Activated CD4-positive, alpha-beta T cell treated with anti-CD3 and anti-CD28 coated beads, Interleukin-2, amount 50 U/mL, for 16 hours (primary cell): Measurements from ENCODE around the gene STOML3.
A peak's percentile ranks its signal among the peaks of the same experiment; 100 is the strongest.

Experiments
- DNase-seq: peaks from one replicate; pipeline ENCODE4 v3.0.0-alpha.2; 2020

The STOML3 gene

GRCh38 chr13:38980750-38981078 is 9.9 kb downstream of the STOML3 start:
- DNase-seq: no peak

GRCh38 chr13:38979891-38980749 is 10.5 kb downstream of the STOML3 start:
- DNase-seq: no peak

GRCh38 chr13:38970380-38971051 is 20.1 kb downstream of the STOML3 start:
- no peak for DNase-seq

DNA sequence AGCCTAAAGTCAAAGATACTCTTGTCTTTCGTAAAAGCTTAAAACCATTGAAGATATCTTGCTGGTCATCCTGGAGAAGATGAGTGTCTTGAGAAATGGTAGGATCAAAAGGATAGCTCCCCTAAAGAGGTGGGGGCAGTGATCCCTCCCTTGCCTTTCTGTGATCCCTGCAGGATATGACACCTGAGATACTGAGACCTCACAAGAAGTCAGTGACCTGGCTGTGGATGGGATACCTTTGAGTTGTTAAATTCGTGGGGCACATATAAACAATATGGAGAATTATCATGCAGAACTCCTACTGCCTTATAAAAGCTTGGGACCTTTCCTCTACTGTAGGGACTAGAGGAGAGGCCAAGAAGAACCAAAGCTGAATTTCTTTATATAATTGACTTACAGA is 21.4 kb downstream of the STOML3 start:
- DNase-seq: no peak

GRCh38 chr13:38967446-38967845 is 23.2 kb downstream of the STOML3 start:
- DNase-seq: no peak

DNA sequence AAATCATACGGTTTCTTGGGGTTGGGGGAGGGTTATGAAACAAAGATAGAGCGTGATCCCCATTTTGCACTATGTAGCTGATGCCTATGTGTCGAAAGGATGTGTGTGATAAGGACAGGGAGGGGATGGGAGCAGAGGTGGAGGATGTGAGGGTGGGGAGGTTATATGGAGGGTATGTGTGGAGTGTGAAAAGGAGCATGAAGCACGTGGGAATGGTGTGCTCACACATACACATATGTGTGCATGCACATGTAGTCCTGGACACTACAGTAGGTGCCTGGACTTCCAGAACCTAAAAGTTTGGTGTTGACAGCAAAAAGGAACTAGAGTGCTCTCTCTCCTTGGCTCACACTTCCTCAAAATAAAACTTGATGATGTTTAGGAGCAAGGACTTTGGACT is 25.4 kb downstream of the STOML3 start:
- no peak for DNase-seq

DNA sequence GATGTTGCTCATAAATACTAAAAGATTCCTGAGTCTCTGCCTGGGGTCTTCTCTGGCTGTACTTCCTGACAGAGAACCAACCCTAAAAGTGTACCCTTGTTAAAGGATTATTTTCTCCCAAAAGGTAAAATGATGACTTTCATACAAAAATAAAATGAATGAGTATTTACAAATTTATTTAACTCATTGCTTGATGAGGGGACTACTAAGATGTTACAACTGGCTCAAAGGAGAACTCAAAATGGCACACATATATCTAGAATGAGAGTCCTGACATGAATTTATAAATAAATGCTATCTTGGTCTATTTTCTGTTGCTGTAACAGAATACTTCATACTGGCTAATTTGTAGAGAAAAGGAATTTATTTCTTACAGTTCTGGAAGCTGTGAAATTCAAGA is 30.5 kb downstream of the STOML3 start:
- DNase-seq: no peak

DNA sequence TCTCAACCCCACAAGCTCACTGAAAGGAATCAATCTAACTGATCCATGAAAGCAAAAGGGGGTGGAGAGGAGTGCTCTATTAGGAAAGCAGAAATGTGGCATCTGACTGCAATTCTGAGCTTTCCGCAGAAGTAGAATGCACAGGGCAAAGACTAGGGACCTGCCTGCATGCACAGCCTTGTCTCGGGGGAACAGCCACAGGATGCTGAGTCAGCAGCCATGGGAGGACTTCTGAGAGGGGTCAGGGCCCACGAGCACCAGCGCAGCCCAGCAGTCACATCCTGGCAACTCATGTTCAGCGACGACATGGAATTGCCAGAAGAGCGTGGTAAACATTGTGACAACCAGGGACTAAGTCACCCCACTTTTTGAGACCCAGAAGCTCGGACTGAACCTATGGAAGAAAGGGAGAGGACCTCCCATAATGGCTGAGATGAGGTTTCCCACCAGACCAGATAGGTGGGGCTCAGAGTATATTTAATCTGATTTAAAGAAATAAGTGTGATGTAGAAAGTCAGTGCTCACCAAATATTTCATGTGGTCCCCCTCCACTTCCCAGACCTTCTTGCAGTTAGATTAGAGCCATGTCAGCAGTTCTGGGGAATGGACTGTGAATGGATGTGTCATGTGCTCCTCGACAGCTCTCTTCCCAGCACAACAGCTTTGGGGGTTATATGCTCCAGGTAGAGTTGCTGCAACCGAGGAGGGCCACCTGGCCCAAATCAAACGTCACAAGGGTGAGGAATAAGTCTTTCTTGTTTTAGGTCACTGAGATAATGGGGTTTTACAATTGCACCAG is 32.6 kb downstream of the STOML3 start:
- DNase-seq: no peak

DNA sequence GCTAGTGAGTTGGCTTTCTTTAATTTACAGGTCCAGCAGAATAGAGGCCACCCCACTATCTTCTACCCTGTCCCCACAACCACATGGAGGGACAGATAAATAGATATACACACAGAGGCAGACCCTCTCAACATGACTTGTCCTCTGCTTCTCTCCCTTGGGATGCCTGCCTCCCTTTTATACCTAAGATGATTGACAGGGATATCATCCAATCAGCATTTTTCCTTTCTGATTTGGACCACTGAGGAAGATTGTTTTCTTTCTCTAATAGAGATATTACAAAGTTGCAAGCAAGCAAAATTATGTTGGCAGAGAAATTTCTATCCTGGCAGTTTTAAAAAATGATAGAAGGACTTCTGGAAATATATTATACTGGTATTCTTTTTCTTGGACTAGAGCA is 35.8 kb downstream of the STOML3 start:
- DNase-seq: no peak

DNA sequence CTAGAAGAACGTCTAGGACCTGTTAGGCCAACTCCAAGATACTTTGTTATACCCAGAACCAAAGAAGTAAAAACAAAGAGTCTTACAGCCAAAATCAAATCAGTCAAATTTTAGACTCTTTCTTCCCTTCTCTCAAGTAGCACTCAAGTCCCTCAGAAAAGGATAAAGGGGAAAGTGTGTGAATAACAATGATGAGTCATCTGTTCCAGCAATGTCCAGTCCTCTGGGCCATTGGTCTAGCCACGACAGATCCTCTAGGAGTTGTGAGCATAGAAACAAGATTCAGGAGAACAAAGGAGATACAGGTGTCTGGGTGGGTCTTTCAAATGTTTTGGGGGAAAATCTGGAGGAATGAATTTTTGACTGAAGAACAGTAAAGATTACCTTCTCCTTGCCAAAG is 36.3 kb downstream of the STOML3 start:
- DNase-seq: no peak

GRCh38 chr13:38952827-38953226 is 37.8 kb downstream of the STOML3 start:
- no peak for DNase-seq

DNA sequence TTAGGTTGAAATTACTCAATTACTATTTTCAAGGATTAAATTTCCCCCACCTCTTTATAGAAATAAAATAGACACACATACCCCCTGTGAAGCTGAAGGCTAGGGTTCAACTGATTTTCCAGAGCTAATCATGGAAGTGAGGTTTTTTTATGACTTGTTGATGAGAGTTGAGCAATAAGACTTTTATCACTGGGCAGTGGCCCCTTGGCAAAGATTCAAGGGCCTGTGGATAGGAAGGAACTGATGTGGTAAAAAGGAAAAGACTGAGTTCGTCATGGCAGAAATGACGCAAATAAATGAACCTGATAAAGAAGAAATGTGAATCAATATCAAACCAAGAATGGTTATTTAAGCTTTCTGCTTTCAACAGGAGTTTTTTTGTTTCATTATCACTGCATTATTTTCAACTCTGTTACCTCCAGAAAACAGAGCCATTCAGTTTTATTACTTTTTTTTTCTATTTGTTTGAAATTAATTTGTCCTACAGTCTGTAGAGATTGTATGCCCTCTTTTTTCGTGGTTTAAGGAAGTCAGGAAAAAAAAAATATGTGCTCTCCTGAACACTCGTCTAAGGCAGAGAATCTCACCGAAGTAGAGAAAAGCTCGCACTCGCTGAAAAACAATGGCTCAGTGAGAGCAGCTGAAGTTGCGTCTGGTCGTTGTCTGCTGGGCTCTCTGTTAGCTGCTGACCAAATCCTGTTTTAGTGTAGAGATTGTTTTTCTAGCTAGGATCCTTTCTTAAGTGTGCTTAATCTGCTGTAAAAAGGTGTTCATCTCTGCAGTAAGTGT is 38.9 kb downstream of the STOML3 start:
- DNase-seq: peak; percentile 2

DNA sequence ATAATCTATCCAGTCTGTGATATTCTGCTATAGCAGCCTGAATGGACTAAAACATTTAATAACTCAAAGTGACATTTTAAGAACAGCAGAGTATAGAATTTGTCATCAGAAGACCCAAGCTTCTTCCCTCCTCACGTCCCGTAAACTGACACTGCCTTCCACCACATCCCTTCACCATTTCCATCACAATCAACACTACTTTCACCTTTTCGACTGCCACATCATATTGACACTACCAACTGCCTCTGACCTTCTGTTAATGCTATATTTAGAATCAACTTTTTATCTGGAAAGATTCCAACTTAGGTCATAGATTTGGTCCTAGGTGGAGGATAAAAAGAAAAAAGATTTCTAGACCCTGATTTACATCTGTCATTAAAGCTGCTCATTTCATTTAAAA is 39.6 kb downstream of the STOML3 start:
- peak; percentile 6 for DNase-seq

- no peak for DNase-seq
Observed at GRCh38 chr13:38947054-38947453, 43.6 kb downstream of the STOML3 start.

DNA sequence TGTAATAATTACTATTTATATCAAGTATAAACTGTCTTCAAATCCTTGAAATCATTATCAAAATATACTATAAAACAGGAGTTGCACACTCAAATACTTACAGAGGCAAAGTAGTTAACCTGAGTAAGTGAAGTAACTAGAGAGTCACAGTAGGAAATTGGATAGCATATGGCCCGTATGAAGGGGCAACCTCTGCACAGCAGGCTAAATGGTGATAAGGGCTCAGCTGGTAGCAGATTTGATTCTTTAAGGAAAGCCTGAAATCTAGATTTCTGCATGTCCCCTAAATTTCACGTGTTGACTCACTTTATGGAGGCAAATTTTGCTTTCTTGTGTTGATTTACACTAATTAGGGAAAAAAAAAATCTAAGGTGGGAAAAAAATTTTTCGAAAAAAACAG is 46.4 kb downstream of the STOML3 start:
- DNase-seq: no peak

DNA sequence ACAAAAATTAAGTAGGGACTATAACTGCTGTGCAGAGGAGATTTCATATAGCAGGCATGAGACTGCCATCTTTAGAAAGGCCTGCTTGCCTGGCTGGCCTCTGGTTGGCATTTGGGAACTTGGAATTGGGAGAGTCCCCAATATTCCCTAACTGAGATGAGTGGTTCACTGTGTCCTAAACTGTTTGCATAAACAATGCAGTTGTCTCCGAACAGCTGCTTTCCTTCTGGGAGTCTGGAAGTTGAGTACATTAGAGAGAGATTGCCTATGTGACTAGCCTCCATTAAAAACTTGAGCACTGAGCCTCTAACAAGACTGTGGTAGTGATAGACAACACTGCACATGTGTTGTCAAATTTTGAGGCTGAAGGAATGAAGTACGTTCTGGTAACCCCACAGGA is 47.4 kb downstream of the STOML3 start:
- DNase-seq: no peak

DNA sequence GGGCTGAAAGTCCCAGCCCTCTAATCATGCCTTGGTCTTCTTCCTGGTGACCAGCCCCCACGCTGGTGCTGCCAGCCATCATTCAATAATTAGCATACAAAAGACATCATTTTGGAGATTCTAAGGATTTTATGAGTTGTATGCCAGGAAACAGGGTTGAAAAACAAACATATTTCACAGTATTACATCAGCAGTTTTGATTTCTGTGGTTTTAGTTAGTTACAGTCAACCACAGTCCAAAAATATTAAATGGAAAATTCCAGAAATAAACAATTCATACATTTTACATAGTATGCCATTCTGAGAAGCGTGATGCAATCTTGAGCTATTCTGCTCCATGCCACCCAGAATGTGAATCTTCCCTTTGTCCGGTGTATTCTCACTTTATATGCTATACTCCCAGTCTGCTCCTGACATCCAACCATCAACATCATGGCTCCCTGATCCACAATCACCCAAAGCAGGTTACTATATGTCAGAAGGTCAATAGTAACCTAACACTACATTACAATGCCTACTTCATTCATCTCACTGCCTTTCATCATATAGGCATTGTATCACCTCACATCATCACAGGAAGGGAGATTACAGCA is 49.2 kb downstream of the STOML3 start:
- DNase-seq: no peak

DNA sequence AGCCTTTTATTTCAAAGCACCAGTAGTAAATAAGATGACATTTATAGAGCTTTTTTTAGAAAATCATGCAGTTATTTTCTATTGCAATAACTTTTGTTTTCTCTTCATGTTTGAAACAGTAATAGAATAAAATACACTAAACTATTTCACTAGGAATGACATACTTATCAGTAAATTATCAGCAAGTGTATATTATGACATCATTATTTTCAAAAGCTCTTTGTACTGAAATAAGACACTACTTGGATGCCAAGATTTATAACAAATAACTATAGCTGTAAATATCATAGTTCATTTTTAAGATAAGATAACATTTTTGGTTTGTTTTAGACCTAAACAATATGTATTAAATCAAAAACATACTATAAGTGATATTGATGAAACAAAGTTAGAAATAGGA is 56.8 kb downstream of the STOML3 start:
- DNase-seq: no peak

DNA sequence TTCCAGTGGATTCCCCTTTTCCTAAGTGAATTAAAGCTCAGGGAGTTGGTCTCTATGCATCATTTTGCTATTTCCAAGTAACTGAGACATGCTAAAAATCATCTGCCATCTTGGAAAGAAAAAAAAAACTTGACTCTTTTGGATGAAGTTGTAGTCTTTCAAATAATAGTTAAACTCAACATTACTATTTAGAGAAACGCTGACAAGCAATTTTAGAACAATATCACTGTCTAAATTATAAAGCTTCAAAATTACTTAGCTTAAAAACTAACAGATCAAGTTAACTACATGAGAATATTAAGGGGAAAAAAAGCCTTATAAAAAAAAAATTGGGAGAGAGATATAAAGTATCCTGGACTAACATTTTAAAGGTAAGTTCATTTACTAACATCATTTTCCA is 68.5 kb downstream of the STOML3 start:
- no peak for DNase-seq

DNA sequence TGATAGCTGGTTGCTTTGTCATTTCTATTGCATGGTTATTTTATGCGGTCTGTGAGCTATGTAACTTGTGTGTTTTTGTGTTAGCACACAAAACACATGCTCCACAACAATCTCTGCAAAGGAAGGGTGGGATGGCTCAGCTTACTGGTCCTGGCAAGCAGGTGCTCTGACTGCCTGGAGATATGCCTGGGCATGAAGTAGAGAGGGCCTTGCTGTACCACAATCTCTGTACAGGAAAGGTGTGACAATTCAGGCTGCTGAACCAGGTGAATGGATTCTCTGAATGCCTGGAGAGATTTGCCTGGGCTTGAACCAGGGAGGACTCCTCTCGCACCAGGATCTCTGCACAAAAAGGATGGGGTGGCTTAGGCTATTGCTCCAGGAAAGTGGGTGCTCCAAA is 69.5 kb downstream of the STOML3 start:
- no peak for DNase-seq
